NB4 (cell line): ENCODE data around the gene TTR.

Experiments
- DNase-seq: peaks from one replicate; pipeline ENCODE4 v3.0.0; 2010; ENCODE audit warnings: low read depth
- H3K4me3 ChIP-seq: one replicate; pipeline ENCODE4 v1.5.1; 2011; ENCODE audit warnings: mild to moderate bottlenecking, low read depth, low read length, moderate library complexity
- CTCF ChIP-seq: IDR thresholded peaks from one replicate; pipeline ENCODE4 v1.5.1; 2012; ENCODE audit warnings: low read depth, low read length
- MAX ChIP-seq: IDR thresholded peaks from 2 replicates; pipeline ENCODE4 v1.6.1; 2011; ENCODE audit warnings: low read depth, low read length
- MYC ChIP-seq: IDR thresholded peaks from 2 replicates; pipeline ENCODE4 v1.6.1; 2011; ENCODE audit warnings: low read depth, low read length
- POLR2A ChIP-seq: IDR thresholded peaks from 2 replicates; pipeline ENCODE4 v1.6.1; 2011; ENCODE audit warnings: mild to moderate bottlenecking; ENCODE audit not compliant: insufficient read length; ENCODE audit errors: extremely low read depth

TTR gene

GRCh38 chr18:31610286-31611205, 18.9 kb downstream of the TTR start:
- H3K4me3 ChIP-seq, result no peak overlapping the region
- DNase-seq, result peak; percentile 8
- no peak for TF ChIP-seq MYC
- no peak for TF ChIP-seq POLR2A
- TF ChIP-seq CTCF, result no peak
- TF ChIP-seq MAX, result no peak

GRCh38 chr18:31611511-31611910, 19.8 kb downstream of the TTR start:
- no peak for DNase-seq
- no peak for TF ChIP-seq MAX
- no peak for TF ChIP-seq MYC
- TF ChIP-seq POLR2A, result no peak
- H3K4me3 ChIP-seq, result no peak overlapping the region

- DNase-seq, result no peak
- no peak overlapping the region for H3K4me3 ChIP-seq
- TF ChIP-seq MAX (no peak), MYC (no peak), CTCF (no peak), POLR2A (no peak)
Measured at GRCh38 chr18:31612124-31612523, 20.4 kb downstream of the TTR start.

GRCh38 chr18:31614044-31614443, 22.4 kb downstream of the TTR start:
- TF ChIP-seq MAX (no peak), MYC (no peak), CTCF (no peak), POLR2A (no peak)
- no peak overlapping the region for H3K4me3 ChIP-seq
- no peak for DNase-seq

GRCh38 chr18:31616586-31616985, 24.9 kb downstream of the TTR start:
- H3K4me3 ChIP-seq, result no peak overlapping the region
- no peak for DNase-seq
- TF ChIP-seq CTCF (no peak), MYC (no peak), MAX (no peak), POLR2A (no peak)

GRCh38 chr18:31617031-31617717, 25.5 kb downstream of the TTR start:
- TF ChIP-seq MYC (no peak), POLR2A (no peak), MAX (no peak), CTCF (no peak)
- no peak overlapping the region for H3K4me3 ChIP-seq
- DNase-seq, result no peak
